ENCODE data around the gene ZNF443. TPM values are rescaled to one million over a fixed set of nuclear protein-coding genes. Genes with fewer than 3 reads are reported as not detected.
A peak's percentile ranks its signal among the peaks of the same experiment; 100 is the strongest.

The ZNF443 gene
- total and polyA plus RNA-seq, 9 of the 15 experiments (the other 6 are each of a cell fraction or from before 2014, with no cell fraction given), result 1.5 to 4.9 (median 2.8) TPM

GRCh38 chr19:12440541-12441316, at the start of gene ZNF443 (continued):
- TF ChIP-seq, protein P1, sequence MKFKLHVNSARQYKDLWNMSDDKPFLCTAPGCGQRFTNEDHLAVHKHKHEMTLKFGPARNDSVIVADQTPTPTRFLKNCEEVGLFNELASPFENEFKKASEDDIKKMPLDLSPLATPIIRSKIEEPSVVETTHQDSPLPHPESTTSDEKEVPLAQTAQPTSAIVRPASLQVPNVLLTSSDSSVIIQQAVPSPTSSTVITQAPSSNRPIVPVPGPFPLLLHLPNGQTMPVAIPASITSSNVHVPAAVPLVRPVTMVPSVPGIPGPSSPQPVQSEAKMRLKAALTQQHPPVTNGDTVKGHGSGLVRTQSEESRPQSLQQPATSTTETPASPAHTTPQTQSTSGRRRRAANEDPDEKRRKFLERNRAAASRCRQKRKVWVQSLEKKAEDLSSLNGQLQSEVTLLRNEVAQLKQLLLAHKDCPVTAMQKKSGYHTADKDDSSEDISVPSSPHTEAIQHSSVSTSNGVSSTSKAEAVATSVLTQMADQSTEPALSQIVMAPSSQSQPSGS (CRISPR knock-in tag; IDR thresholded peaks at IDR 0.05), result no peak
- TF ChIP-seq, protein P2, sequence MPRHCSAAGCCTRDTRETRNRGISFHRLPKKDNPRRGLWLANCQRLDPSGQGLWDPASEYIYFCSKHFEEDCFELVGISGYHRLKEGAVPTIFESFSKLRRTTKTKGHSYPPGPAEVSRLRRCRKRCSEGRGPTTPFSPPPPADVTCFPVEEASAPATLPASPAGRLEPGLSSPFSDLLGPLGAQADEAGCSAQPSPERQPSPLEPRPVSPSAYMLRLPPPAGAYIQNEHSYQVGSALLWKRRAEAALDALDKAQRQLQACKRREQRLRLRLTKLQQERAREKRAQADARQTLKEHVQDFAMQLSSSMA (CRISPR knock-in tag; IDR thresholded peaks at IDR 0.05), result no peak
- TF ChIP-seq HNRNPLL (IDR thresholded peaks at IDR 0.05; ENCODE audit: low read depth, low read length, poor library complexity, severe bottlenecking) (peak; percentile 50), BCOR (IDR thresholded peaks at IDR 0.05) (no peak), TOE1 (IDR thresholded peaks at IDR 0.05; ENCODE audit: borderline replicate concordance) (no peak), TOE1 (CRISPR knock-in tag; IDR thresholded peaks at IDR 0.05; ENCODE audit: borderline replicate concordance, low read depth) (no peak), NFRKB (IDR thresholded peaks at IDR 0.05; ENCODE audit: low read depth) (no peak), PKNOX1 (IDR thresholded peaks at IDR 0.05) (peak; percentile 99), SIN3B (IDR thresholded peaks at IDR 0.05; ENCODE audit: low read depth) (no peak), TCFL5 (CRISPR knock-in tag; conservative IDR thresholded peaks at IDR 0.05) (no peak), ZNF143 (CRISPR knock-in tag; IDR thresholded peaks at IDR 0.05) (no peak), POLR3G (IDR thresholded peaks at IDR 0.05; ENCODE audit: extremely low read depth, insufficient read length, insufficient replicate concordance) (no peak), ZMIZ1 (IDR thresholded peaks at IDR 0.05; ENCODE audit: low read depth in 2 of 2, low read length in 2 of 2) (no peak), RBM25 (IDR thresholded peaks at IDR 0.05; ENCODE audit: low read depth, low read length, severe bottlenecking) (peak; percentile 88), HIVEP1 (CRISPR knock-in tag; IDR thresholded peaks at IDR 0.05) (no peak), POLR2A (conservative IDR thresholded peaks at IDR 0.05) (peak; percentile 69), MCM5 (IDR thresholded peaks at IDR 0.05; ENCODE audit: low read depth) (no peak), CREB5 (CRISPR knock-in tag; IDR thresholded peaks at IDR 0.05) (no peak), EP400 (IDR thresholded peaks at IDR 0.05) (peak; percentile 46; the same call in 1 of the 2 replicates), MAZ (CRISPR knock-in tag; conservative IDR thresholded peaks at IDR 0.05 in 1 of 2, IDR thresholded peaks at IDR 0.05 in 1 of 2) (peak; percentile 38 to 59; a peak in 3 of 4 replicates), SREBF1 (IDR thresholded peaks at IDR 0.05; ENCODE audit: borderline replicate concordance, low read depth, low read length) (no peak)

Data from K562 (cell line).